H1 (cell line): Measurements from ENCODE around the gene VPS54. TPM values are rescaled to one million over a fixed set of nuclear protein-coding genes. Genes with fewer than 3 reads are reported as not detected.

Experiments
- CTCF ChIA-PET: fragments of 300-600 bp; sonication (Branson Sonifier 250); formaldehyde crosslinking; loops from one replicate; lab custom pipeline; 2021; ENCODE audit not compliant: partially characterized antibody; lab: Charles Lee
- POLR2A ChIA-PET: fragments of 300-600 bp; sonication (Branson Sonifier 250); formaldehyde crosslinking; loops from one replicate; lab custom pipeline; 2021; ENCODE audit warnings: inconsistent platforms; ENCODE audit not compliant: partially characterized antibody; lab: Charles Lee
- DNase-seq, 2 experiments: peaks; one replicate each; pipeline versions ENCODE4 v3.0.0 to v3.0.0-alpha.2; 2010 to 2022; ENCODE audit warnings: low spot score in 2 of 2, low read depth in 1 of 2, mixed read lengths in 1 of 2
- FAIRE-seq: peaks from 2 replicates; lab custom pipeline; 2011; peaks lifted over from hg19 to GRCh38; lab: Jason Lieb, UNC
- H2AFZ ChIP-seq: 2 replicates; pipeline ENCODE4 v1.8.1; 2012; ENCODE audit warnings: low read length, inconsistent platforms
- H2AK5ac ChIP-seq: 2 replicates; pipeline ENCODE4 v1.6.1; 2013; ENCODE audit warnings: low read depth, low read length
- H2BK120ac ChIP-seq: replicated peaks from 2 replicates; pipeline ENCODE3; 2013; ENCODE audit warnings: low read depth, low read length, inconsistent platforms
- H2BK12ac ChIP-seq: 2 replicates; pipeline ENCODE4 v1.6.1; 2013; ENCODE audit warnings: low read depth, low read length
- H2BK15ac ChIP-seq: 2 replicates; pipeline ENCODE4 v1.6.1; 2013; ENCODE audit warnings: low read length
- H2BK20ac ChIP-seq: 2 replicates; pipeline ENCODE4 v1.6.1; 2013; ENCODE audit warnings: low read length
- H2BK5ac ChIP-seq: 2 replicates; pipeline ENCODE4 v1.6.1; 2013; ENCODE audit warnings: low read depth, low read length
- H3K14ac ChIP-seq: 2 replicates; pipeline ENCODE4 v1.6.1; 2013; ENCODE audit warnings: inconsistent platforms; ENCODE audit not compliant: insufficient read length
- H3K18ac ChIP-seq: 2 replicates; pipeline ENCODE4 v1.6.1; 2013; ENCODE audit warnings: low read length; ENCODE audit errors: extremely low read depth
- H3K23ac ChIP-seq: 2 replicates; pipeline ENCODE4 v1.6.1; 2013; ENCODE audit warnings: inconsistent platforms; ENCODE audit not compliant: insufficient read length
- H3K23me2 ChIP-seq: 2 replicates; pipeline ENCODE4 v1.6.1; 2013; ENCODE audit warnings: low read depth, low read length
- H3K27ac ChIP-seq: 2 replicates; pipeline ENCODE4 v1.6.1; 2011; ENCODE audit warnings: low read depth, low read length, inconsistent platforms
- H3K27me3 ChIP-seq, 4 experiments: replicated peaks in 1 of 4; 1 replicate in 1 of 4; 2 replicates in 3 of 4; pipeline versions ENCODE4 v1.6.1 to v1.8.1; 2011 to 2013; ENCODE audit warnings: low read length in 3 of 4, mild to moderate bottlenecking in 3 of 4, inconsistent platforms in 2 of 4, mixed read lengths in 2 of 4, moderate library complexity in 1 of 4; ENCODE audit not compliant: control insufficient read depth in 3 of 4, insufficient read depth in 3 of 4; ENCODE audit errors: extremely low read depth in 1 of 4
- H3K36me3 ChIP-seq, 4 experiments: 2 replicates each; pipeline versions ENCODE4 v1.6.1 to v1.8.1; 2011 to 2013; ENCODE audit warnings: mild to moderate bottlenecking in 4 of 4, low read length in 3 of 4, moderate library complexity in 2 of 4, control low read depth in 1 of 4, inconsistent platforms in 1 of 4; ENCODE audit not compliant: insufficient read depth in 4 of 4, control insufficient read depth in 2 of 4
- H3K4ac ChIP-seq: replicated peaks from 2 replicates; pipeline ENCODE3; 2013; ENCODE audit warnings: low read length, low read depth, mixed read lengths, inconsistent platforms; ENCODE audit not compliant: insufficient read length
- H3K4me1 ChIP-seq, 4 experiments: replicated peaks in 1 of 4; 1 replicate in 1 of 4; 2 replicates in 3 of 4; pipeline versions ENCODE4 v1.6.1 to v1.8.1; 2011 to 2013; ENCODE audit warnings: low read length in 3 of 4, inconsistent platforms in 2 of 4, mixed read lengths in 1 of 4; ENCODE audit not compliant: insufficient read depth in 4 of 4, control insufficient read depth in 3 of 4
- H3K4me2 ChIP-seq, 2 experiments: 2 replicates each; pipeline versions ENCODE4 v1.6.1 to v1.8.1; 2011 to 2013; ENCODE audit warnings: low read depth in 2 of 2, low read length in 2 of 2, control low read depth in 1 of 2, inconsistent platforms in 1 of 2, mild to moderate bottlenecking in 1 of 2; ENCODE audit not compliant: insufficient read depth in 1 of 2
- H3K4me3 ChIP-seq, 4 experiments: fragments of 200-600, 300-600 bp in 1 of 4; sonication (generic), shearing (Covaris generic), sonication (Bioruptor Twin) in 1 of 4; 2 replicates each; pipeline versions ENCODE4 v1.5.1 to v1.8.1; 2011 to 2016; ENCODE audit warnings: low read length in 4 of 4, low read depth in 3 of 4, control low read depth in 2 of 4, inconsistent platforms in 2 of 4, mild to moderate bottlenecking in 2 of 4, mixed read lengths in 1 of 4, moderate library complexity in 1 of 4; ENCODE audit not compliant: insufficient read depth in 2 of 4; ENCODE audit errors: extremely low read depth in 1 of 4
- H3K56ac ChIP-seq: replicated peaks from 2 replicates; pipeline ENCODE3; 2013; ENCODE audit warnings: low read depth, mild to moderate bottlenecking, mixed read lengths, low read length, inconsistent platforms; ENCODE audit not compliant: insufficient read length
- H3K79me1 ChIP-seq: 2 replicates; pipeline ENCODE4 v1.6.1; 2013; ENCODE audit warnings: low read depth, low read length, control low read depth
- H3K79me2 ChIP-seq, 2 experiments: 2 replicates each; pipeline versions ENCODE4 v1.6.1 to v1.8.1; 2012 to 2013; ENCODE audit warnings: low read length in 2 of 2, mild to moderate bottlenecking in 2 of 2, inconsistent platforms in 1 of 2; ENCODE audit not compliant: insufficient read depth in 2 of 2, control insufficient read depth in 1 of 2
- H3K9ac ChIP-seq, 4 experiments: replicated peaks in 1 of 4; 1 replicate in 1 of 4; 2 replicates in 3 of 4; pipeline versions ENCODE4 v1.6.1 to v1.8.1; 2011 to 2013; ENCODE audit warnings: low read depth in 3 of 4, low read length in 3 of 4, control low read depth in 2 of 4, mild to moderate bottlenecking in 2 of 4, moderate library complexity in 2 of 4, inconsistent platforms in 1 of 4; ENCODE audit errors: extremely low read depth in 1 of 4
- H3K9me3 ChIP-seq, 2 experiments: 2 replicates each; pipeline versions ENCODE4 v1.6.1 to v1.8.1; 2012 to 2013; ENCODE audit warnings: mild to moderate bottlenecking in 2 of 2, moderate library complexity in 2 of 2, control low read depth in 1 of 2, inconsistent platforms in 1 of 2, low read depth in 1 of 2, low read length in 1 of 2, mixed read lengths in 1 of 2; ENCODE audit not compliant: insufficient read depth in 2 of 2
- H4K20me1 ChIP-seq, 2 experiments: replicated peaks in 1 of 2; 2 replicates each; pipeline versions ENCODE3 to v1.8.1; 2011 to 2013; ENCODE audit warnings: inconsistent platforms in 2 of 2, low read length in 2 of 2, mild to moderate bottlenecking in 1 of 2; ENCODE audit not compliant: insufficient read depth in 2 of 2, control insufficient read depth in 1 of 2
- H4K5ac ChIP-seq: 2 replicates; pipeline ENCODE4 v1.6.1; 2013; ENCODE audit warnings: low read length, low read depth, mixed read lengths, inconsistent platforms; ENCODE audit not compliant: insufficient read length
- H4K8ac ChIP-seq: 2 replicates; pipeline ENCODE4 v1.8.0; 2013; ENCODE audit warnings: mild to moderate bottlenecking, moderate library complexity, low read length, inconsistent platforms; ENCODE audit not compliant: insufficient read depth; ENCODE audit errors: extremely low read depth
- H4K91ac ChIP-seq: replicated peaks from 2 replicates; pipeline ENCODE3; 2013; ENCODE audit warnings: low read length, mixed read lengths, inconsistent platforms; ENCODE audit not compliant: insufficient read length
- EGR1 ChIP-seq: IDR thresholded peaks from 2 replicates; pipeline ENCODE4 v1.6.1; 2011; ENCODE audit warnings: low read depth, low read length, borderline replicate concordance
- POLR2A ChIP-seq, 2 experiments: IDR thresholded peaks; 1 replicate in 1 of 2; 2 replicates in 1 of 2; pipeline ENCODE4 v1.6.1; 2011; ENCODE audit warnings: low read depth in 2 of 2, low read length in 2 of 2, mild to moderate bottlenecking in 2 of 2; ENCODE audit errors: control extremely low read depth in 1 of 2
- TEAD4 ChIP-seq: IDR thresholded peaks from 2 replicates; pipeline ENCODE4 v1.6.1; 2012; ENCODE audit warnings: low read depth, low read length, inconsistent platforms, mixed read lengths
- WGBS, 2 experiments: shearing (Covaris generic) in 1 of 2; methylation state at CpG; one replicate each; pipeline versions ENCODE4 v1.1.6 to v1.1.7; 2013 to 2015; ENCODE audit warnings: low lambda C conversion rate in 2 of 2, mixed read lengths in 2 of 2, inconsistent platforms in 1 of 2, low coverage in 1 of 2, missing lambda C conversion rate in 1 of 2; ENCODE audit not compliant: insufficient replicate concordance in 2 of 2, insufficient coverage in 1 of 2, insufficient read length in 1 of 2; ENCODE audit errors: extremely low coverage in 1 of 2, missing lambda C conversion rate in 1 of 2; 5-methylcytosine and 5-hydroxymethylcytosine counted together
- polyA plus RNA-seq, 7 experiments: library from polyadenylated mRNA; depleted of rRNA in 3 of 7; stranded (reverse) in 5 of 7; unstranded in 2 of 7; fragments of >200 nt in 5 of 7; fragments of 200-250 nt in 2 of 7; gene quantifications; 1 replicate in 5 of 7; 2 replicates in 1 of 7; 4 replicates in 1 of 7; pipeline versions ENCODE4 v1.2.1 to v1.2.3, GENCODE V29; 2011 to 2013; ENCODE audit warnings: missing spikeins in 2 of 7, mixed read lengths in 2 of 7
- total RNA-seq: library from RNA; stranded (reverse); fragmentation: NEBNext Ultra II Directional; extraction: Animal tissue kit (Norgen Biotek cat#: 25700); gene quantifications from 2 replicates; pipeline ENCODE4 v1.2.1, GENCODE V29; 2021

The VPS54 gene
- total and polyA plus RNA-seq, 2 of the 8 experiments (the other 6 are each of a cell fraction or from before 2014, with no cell fraction given): 3.6 to 13.2 TPM

DNA sequence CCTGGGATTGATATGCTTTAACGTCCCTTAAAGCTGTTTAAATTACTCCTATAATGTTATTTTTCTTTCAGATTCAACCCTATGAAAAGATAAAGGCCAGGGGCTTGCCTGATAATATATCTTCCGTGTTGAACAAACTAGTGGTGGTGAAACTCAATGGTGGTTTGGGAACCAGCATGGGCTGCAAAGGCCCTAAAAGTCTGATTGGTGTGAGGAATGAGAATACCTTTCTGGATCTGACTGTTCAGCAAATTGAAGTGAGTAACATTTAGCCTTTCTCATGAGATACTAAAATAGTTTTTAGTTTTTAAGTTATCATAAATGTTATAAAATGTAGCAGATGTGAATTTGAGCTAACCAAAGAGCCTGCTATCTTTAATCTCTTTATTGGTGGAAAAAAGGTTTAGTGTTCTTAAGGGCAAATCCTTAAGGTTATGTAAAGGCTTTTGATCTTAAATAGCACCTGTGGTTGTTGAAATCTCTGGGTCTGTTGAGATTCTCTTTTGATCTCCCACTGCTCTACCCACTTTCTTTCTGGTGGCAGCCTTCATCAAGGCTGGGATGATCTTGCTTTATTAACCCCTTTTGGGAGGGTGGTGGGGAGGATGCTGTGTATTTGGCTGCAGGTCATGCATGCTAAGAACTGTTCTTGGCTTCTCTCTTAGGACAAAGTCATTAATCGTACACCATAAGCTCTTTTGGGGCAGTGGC is 136.7 kb downstream of the VPS54 start:
- DNase-seq (no peak), FAIRE-seq (no peak)
- Histone ChIP-seq H4K20me1 (peaks cover 14 to 16% of the 10 kb centered on the region in 2 experiments), H3K4me2 (no peak overlapping the region), H2BK15ac (no peak overlapping the region), H4K5ac (no peak overlapping the region), H3K23me2 (no peaks in the 10 kb centered on the region), H3K14ac (no peak overlapping the region), H3K4me1 (peaks cover 0 to 9% (median 3%) of the 10 kb centered on the region in 4 experiments; a peak in 6 of 7 replicates), H3K79me1 (peaks cover 2% of the 10 kb centered on the region; the same call in 1 of the 2 replicates), H2BK120ac (no peak overlapping the region), H3K56ac (no peak overlapping the region), H2BK5ac (no peak overlapping the region), H3K27me3 (no peaks in the 10 kb centered on the region), H3K27ac (no peak overlapping the region), H4K8ac (no peak overlapping the region), H2AK5ac (no peak overlapping the region), H3K4me3 (no peak overlapping the region), H2BK12ac (no peak overlapping the region), H3K9ac (no peak overlapping the region), H3K36me3 (peaks cover 29 to 93% (median 68%) of the 10 kb centered on the region in 4 experiments), H2BK20ac (no peak overlapping the region), H4K91ac (no peak overlapping the region), H2AFZ (no peak overlapping the region), H3K79me2 (peaks cover 0 to 63% of the 10 kb centered on the region in 2 experiments; a peak in 2 of 4 replicates), H3K9me3 (no peaks in the 10 kb centered on the region), H3K18ac (no peak overlapping the region), H3K23ac (no peak overlapping the region), H3K4ac (no peak overlapping the region)
- TF ChIP-seq EGR1 (no peak), TEAD4 (no peak), POLR2A (IDR thresholded peaks at IDR 0.05; ENCODE audit: control extremely low read depth in 1 of 2, low read depth in 2 of 2, low read length in 2 of 2) (peak in 1 of 2 experiments; percentile 38; a peak in 1 of 3 replicates)
- CTCF ChIA-PET: interaction anchor here (0.6 kb wide), 1 partner anchor 449 kb away, joined by 3 read pairs; no protein-coding TSS in a partner anchor
- WGBS, 2 experiments: 95% methylated on average over 3 of the region's 3 CpGs; no CpG with 5 or more reads in 1 of the 2 experiments
- POLR2A ChIA-PET: interaction anchor here (1.1 to 1.4 kb wide), 6 partner anchors 8 to 40 kb away, joined by 3 to 9 read pairs (median 5); no protein-coding TSS in a partner anchor
